HUES48 (cell line): ENCODE results near the gene SORL1-AS1.

Experiments used
- H3K27ac ChIP-seq: one replicate; pipeline ENCODE4 v1.7.0; 2013; ENCODE audit warnings: low read depth, low read length, inconsistent platforms
- H3K27me3 ChIP-seq: 2 replicates; pipeline ENCODE4 v1.6.1; 2013; ENCODE audit warnings: mild to moderate bottlenecking, low read length; ENCODE audit not compliant: control insufficient read depth, insufficient read depth
- H3K36me3 ChIP-seq: 2 replicates; pipeline ENCODE4 v1.6.1; 2013; ENCODE audit warnings: low read length; ENCODE audit not compliant: control insufficient read depth, insufficient read depth
- H3K4me1 ChIP-seq: 2 replicates; pipeline ENCODE4 v1.6.1; 2013; ENCODE audit warnings: mild to moderate bottlenecking, low read length; ENCODE audit not compliant: control insufficient read depth, insufficient read depth
- H3K4me3 ChIP-seq: 2 replicates; pipeline ENCODE4 v1.5.1; 2013; ENCODE audit warnings: mild to moderate bottlenecking, low read depth, low read length
- H3K9ac ChIP-seq: 2 replicates; pipeline ENCODE4 v1.6.1; 2013; ENCODE audit warnings: mild to moderate bottlenecking, low read depth, low read length, moderate library complexity
- H3K9me3 ChIP-seq: 2 replicates; pipeline ENCODE4 v1.6.1; 2013; ENCODE audit warnings: low read length; ENCODE audit not compliant: control insufficient read depth, insufficient read depth

The SORL1-AS1 gene

DNA sequence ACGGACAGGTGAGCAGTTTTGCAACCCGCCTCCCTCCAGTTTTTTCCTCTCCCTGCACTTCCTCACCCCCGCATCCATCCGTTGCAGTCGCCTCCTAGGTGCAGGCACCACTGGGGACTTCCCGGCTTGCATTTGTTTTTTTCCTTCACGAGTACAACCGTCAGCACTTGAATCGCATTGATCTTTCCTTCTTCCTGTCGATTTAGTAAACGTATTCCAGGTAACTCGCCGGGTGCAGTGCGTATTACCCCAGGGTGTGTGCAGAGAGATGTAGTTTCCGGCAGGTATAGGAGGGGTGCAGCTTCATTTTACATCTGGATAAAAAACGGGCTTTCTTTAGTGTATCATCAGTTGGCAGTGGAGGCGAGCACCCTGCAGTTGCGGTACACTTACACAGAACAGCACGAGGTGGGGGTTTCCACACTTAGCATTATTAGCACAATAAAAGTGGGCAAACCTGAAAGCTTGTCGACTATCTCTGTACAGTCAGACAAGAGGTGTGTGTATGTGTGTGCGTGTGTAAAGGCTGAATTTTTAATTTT is at the start of gene SORL1-AS1:
TSS of gene SORL1-AS1 (minus strand) at position 359 of the 542 bp plus-strand sequence.
- Histone ChIP-seq H3K4me1 (peaks cover 48% of the 10 kb centered on the region), H3K27ac (peak within 1 kb of the TSS; percentile 58), H3K4me3 (peak within 1 kb of the TSS; percentile 78), H3K9ac (peak within 1 kb of the TSS; percentile 81), H3K36me3 (no peaks in the 10 kb centered on the region), H3K27me3 (peaks cover 14% of the 10 kb centered on the region), H3K9me3 (no peaks in the 10 kb centered on the region)

DNA sequence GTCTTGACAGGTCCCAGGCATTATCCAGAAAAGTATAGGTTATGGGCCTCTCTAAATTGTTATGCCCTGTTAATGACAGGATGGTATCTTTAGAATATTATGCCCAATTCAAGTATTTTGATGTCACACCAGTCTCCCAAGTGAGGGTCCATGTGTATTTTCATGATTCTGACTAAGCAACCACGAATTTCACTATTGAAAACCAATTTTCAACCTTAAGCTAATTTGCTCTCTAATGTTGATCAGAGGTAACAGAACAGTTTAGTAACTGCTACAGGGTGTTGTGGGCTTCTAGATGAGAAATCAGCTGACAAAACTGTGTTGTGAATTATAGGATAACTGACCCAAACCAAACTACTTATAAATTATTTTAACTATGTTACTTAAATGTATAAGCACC is 48.0 kb upstream of the SORL1-AS1 start:
- Histone ChIP-seq H3K27ac (no peak overlapping the region), H3K4me1 (peaks cover 18% of the 10 kb centered on the region), H3K9ac (no peak overlapping the region), H3K9me3 (no peaks in the 10 kb centered on the region), H3K4me3 (no peak overlapping the region), H3K36me3 (peaks cover 54% of the 10 kb centered on the region), H3K27me3 (no peaks in the 10 kb centered on the region)

DNA sequence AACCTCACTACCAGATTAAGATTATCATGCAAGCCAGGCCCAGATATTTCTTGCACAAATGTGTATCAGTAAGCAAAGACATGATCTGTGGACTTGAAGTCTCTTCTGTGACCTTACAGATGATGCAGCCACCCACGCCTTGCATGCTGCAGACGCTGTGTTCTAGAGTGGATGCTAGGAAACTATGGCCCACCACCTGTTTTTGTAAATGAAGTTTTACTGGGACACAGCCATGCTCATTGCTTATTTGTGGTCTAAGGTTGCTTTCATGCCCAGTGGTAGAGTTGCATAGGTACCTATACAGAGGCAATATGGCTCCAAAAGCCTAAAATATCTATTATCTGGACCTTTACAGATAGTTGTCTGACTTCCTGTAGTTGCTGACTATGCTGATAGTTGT is 47.5 kb upstream of the SORL1-AS1 start:
- no peaks in the 10 kb centered on the region for H3K9me3 ChIP-seq
- H3K36me3 ChIP-seq: peaks cover 54% of the 10 kb centered on the region
- no peak overlapping the region for H3K27ac ChIP-seq
- H3K4me3 ChIP-seq: no peak overlapping the region
- H3K4me1 ChIP-seq: peaks cover 18% of the 10 kb centered on the region
- no peaks in the 10 kb centered on the region for H3K27me3 ChIP-seq
- no peak overlapping the region for H3K9ac ChIP-seq

DNA sequence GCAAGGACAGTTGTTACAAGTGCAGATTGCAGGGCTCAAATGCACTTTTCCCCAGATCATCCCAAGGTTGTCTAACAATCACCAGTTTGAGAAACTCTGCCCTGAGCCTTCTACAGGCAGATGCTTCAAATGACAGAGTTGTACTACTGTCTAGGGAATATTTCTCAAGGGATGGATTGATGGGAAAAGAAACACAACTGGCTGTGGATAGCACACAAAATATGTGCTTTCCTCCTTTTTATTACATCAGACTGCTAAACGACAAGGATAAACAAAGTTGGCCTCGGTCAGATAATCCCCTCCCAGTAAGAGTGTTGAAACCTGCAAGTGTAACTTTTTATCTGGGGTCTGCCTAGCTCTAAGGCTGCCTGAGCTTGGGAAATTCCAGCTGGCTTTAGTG is 46.6 kb upstream of the SORL1-AS1 start:
- Histone ChIP-seq H3K27ac (no peak overlapping the region), H3K9ac (no peak overlapping the region), H3K4me3 (no peak overlapping the region), H3K36me3 (peaks cover 54% of the 10 kb centered on the region), H3K27me3 (no peaks in the 10 kb centered on the region), H3K9me3 (no peaks in the 10 kb centered on the region), H3K4me1 (peaks cover 23% of the 10 kb centered on the region)

DNA sequence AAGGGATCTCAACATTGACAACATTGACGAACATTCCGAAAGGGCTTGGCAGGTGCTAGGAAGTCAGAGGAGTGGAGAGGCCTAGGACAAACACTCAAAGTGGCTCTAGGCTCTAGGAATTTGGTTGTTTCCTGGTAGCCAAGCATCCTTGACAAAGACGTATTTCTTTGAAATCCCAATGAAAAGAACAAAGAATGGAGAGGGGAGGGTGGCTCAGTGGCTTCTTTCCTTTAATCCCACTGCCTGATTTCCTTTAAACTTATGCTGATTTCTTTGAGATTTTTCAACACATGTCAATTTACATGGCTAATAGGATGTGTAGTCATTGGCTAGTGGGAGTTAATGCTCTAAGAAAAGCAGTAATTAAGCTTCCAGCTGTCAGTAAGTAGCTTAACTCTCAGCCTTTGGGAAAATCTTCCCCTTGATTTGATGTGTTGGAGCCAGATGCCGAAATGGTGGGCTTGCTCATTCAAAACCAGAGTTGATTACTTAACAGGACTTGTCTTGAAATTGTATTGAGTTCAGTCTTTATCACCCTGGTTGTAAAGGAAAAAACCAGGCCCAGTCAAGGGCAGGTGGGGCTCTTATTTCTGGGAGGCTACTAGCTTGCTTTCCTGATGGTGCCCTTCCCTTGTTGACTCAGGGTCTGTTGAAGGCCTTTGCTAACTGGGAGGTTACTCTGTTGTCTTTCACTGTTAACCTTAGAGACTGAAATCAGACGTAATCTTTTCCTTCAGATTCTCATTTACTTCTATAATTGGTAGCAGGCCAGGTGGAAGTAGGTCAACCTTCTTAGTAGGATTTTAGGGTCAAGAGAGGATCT is 44.6 kb upstream of the SORL1-AS1 start:
- peak overlapping the region; percentile 85 for H3K27ac ChIP-seq
- H3K9me3 ChIP-seq: no peaks in the 10 kb centered on the region
- no peak overlapping the region for H3K9ac ChIP-seq
- no peak overlapping the region for H3K4me3 ChIP-seq
- H3K27me3 ChIP-seq: no peaks in the 10 kb centered on the region
- peaks cover 30% of the 10 kb centered on the region for H3K4me1 ChIP-seq
- peaks cover 54% of the 10 kb centered on the region for H3K36me3 ChIP-seq

DNA sequence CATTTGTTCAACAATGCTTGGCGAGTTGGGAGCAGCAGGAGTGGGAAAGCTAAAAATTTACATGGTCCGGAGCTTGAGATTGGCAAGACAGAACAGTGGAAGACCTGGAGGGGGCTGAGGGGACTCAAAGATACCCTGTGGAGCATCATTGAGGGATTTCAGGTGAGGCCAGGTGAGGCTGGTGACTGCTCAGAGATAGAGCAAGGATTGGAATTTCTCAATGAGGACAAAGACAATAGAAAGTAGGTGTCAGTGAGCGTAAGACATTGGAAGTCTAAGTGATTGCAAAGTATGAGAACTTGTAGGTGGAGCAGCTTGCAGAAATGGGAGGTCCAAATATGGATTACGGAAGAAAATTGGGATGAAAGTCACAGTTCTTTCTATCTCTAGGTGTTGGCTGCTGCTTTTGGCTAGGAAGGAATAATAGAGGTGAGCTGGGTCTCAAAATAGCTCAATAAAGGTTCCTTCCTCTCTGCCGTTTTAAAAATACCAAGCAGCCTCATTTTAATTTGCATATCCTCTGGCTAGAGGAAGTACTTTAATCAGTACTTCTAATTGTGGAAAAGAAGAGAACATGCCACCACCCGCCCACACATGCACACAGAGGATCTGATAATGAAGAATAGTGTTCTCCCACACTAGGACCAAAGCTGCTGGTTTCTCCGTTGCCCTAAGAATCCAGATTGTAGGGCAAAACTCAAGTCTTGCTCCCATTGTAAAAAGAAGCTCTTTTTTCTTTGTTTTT is 41.8 kb upstream of the SORL1-AS1 start:
- H3K27me3 ChIP-seq: no peaks in the 10 kb centered on the region
- H3K9ac ChIP-seq: no peak overlapping the region
- H3K27ac ChIP-seq: peak overlapping the region; percentile 21
- peaks cover 30% of the 10 kb centered on the region for H3K4me1 ChIP-seq
- no peak overlapping the region for H3K4me3 ChIP-seq
- peaks cover 46% of the 10 kb centered on the region for H3K36me3 ChIP-seq
- H3K9me3 ChIP-seq: no peaks in the 10 kb centered on the region

DNA sequence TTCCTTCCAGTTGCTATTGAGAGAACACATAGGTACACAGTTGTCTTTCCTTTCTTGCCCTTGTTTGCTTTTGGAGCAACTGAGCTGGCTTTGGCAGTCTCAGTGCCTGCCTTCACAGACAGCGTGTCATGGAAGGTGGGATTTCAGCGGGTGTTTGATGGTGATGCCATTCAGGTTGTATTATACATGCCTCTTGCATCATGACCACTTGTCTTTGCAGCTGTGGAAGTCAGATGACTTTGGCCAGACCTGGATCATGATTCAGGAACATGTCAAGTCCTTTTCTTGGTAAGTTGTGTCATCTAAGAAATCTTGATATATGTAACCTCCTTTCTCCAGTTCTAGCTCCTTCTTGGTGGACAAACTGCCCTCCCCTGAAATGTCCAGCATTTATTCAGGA is 37.1 kb upstream of the SORL1-AS1 start:
- no peaks in the 10 kb centered on the region for H3K27me3 ChIP-seq
- peaks cover 12% of the 10 kb centered on the region; the same call in 1 of the 2 replicates for H3K4me1 ChIP-seq
- no peak overlapping the region for H3K9ac ChIP-seq
- H3K9me3 ChIP-seq: no peaks in the 10 kb centered on the region
- no peak overlapping the region for H3K4me3 ChIP-seq
- peaks cover 37% of the 10 kb centered on the region for H3K36me3 ChIP-seq
- no peak overlapping the region for H3K27ac ChIP-seq

DNA sequence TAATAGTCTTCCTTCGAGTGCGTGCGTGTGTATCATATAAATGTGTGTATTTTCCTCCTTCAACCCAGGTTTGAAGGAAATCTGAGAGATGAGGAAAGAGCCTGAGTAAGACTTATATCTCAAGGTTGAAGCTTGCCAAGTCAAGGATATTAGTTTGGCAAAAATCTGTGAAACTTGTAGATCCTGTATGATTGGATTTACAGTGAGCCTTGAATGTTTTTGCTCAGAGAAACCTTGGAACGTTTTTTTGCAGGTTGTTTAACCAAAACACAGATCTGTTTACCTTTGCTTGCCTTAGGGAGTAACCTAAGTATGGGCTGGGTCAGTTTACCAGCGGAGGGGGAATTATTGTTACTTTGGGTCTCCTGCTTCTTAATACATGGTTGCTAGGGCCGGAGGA is 35.9 kb upstream of the SORL1-AS1 start:
- Histone ChIP-seq H3K27me3 (no peaks in the 10 kb centered on the region), H3K4me1 (no peaks in the 10 kb centered on the region), H3K36me3 (peaks cover 40% of the 10 kb centered on the region), H3K4me3 (no peak overlapping the region), H3K9ac (no peak overlapping the region), H3K27ac (no peak overlapping the region), H3K9me3 (no peaks in the 10 kb centered on the region)

DNA sequence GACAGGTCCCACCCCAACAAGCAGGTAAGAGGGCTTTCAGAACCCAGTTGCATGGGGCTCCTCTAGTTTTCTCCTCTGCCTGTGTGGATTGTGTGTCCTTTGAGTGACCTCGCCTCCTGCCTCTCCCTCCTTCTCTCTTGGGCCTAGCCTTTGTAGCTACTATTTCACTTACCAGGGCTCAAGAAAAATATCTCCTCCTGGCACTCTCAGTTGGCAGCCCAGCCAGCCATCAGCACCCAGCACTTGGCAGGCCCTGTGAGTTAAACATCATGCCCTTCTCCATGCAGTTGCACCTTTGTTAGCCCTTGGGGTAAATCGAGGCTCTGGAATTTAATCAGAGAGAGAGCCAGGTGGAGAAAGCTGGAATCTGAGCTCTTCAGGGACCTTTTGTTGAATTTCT is 35.4 kb upstream of the SORL1-AS1 start:
- H3K27me3 ChIP-seq: no peaks in the 10 kb centered on the region
- H3K36me3 ChIP-seq: peaks cover 40% of the 10 kb centered on the region
- H3K4me1 ChIP-seq: no peaks in the 10 kb centered on the region
- H3K9me3 ChIP-seq: no peaks in the 10 kb centered on the region
- no peak overlapping the region for H3K27ac ChIP-seq
- H3K9ac ChIP-seq: no peak overlapping the region
- H3K4me3 ChIP-seq: no peak overlapping the region

DNA sequence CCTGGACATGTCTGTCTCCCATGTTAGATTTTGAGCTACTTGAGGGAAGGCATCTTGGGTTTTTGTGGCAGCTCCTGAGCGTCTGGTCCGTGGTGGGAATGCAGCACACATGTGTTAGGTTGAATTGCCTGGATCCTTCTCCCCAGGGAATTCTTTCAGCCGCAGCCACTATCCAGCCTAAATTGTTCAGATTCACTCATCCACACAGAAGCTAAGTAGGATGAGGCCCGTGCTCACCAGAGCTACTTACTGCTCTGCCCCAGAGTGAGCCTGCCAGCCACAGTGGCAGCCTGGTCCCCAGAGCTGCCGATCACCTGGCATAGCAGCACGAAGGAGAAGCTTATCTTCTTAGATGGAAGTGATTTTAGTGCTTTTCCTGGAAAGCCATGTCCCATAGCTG is 34.4 kb upstream of the SORL1-AS1 start:
- Histone ChIP-seq H3K4me3 (no peak overlapping the region), H3K27ac (no peak overlapping the region), H3K36me3 (peaks cover 40% of the 10 kb centered on the region)

DNA sequence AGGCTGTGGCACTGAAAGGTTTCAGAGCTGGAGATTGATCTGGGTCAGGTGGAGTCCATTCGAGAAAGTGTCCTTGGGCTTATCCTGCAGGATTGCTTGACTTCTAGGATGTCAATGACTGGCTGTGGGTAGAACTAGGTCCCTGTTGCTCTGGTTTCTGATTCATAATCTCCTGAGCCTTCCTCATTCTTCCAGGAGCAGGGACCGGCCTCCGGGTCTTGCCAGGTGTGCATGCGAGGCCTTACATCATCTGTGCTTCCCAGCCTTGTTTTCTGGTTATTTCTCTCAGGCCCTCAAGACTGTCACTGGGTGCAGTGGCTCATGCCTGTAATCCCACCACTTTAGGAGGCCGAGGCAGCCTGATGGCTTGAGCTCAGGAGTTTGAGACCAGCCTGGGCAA is 33.3 kb upstream of the SORL1-AS1 start:
- H3K4me3 ChIP-seq: no peak overlapping the region
- H3K27me3 ChIP-seq: no peaks in the 10 kb centered on the region
- H3K4me1 ChIP-seq: peaks cover 6% of the 10 kb centered on the region
- H3K9me3 ChIP-seq: no peaks in the 10 kb centered on the region
- H3K27ac ChIP-seq: no peak overlapping the region
- peaks cover 32% of the 10 kb centered on the region for H3K36me3 ChIP-seq
- no peak overlapping the region for H3K9ac ChIP-seq

More for the DNA sequence above, 34.4 kb upstream of the SORL1-AS1 start:
- Histone ChIP-seq H3K9ac (no peak overlapping the region), H3K27me3 (no peaks in the 10 kb centered on the region), H3K9me3 (no peaks in the 10 kb centered on the region), H3K4me1 (peaks cover 2% of the 10 kb centered on the region)
